Gastroesophageal sphincter (tissue), 4 donors: ENCODE results near the gene ROR1. TPM values are rescaled to one million over a fixed set of nuclear protein-coding genes. Genes with fewer than 3 reads are reported as not detected.
A peak's percentile ranks its signal among the peaks of the same experiment; 100 is the strongest.

ENCODE experiments used
- ATAC-seq: fragments of 150-250 bp; one replicate; pipeline ENCODE4 v1.9.1; 2016; ENCODE audit warnings: mild to moderate bottlenecking, moderate library complexity
- H3K27ac ChIP-seq, 4 donors: fragments of 200-600 bp; sonication (generic) in 3 of 4; 1 replicate in 3 of 4; 2 replicates in 1 of 4; pipeline ENCODE4 v1.5.1; 2016 to 2019
- H3K27me3 ChIP-seq: fragments of 200-600 bp; sonication (generic); one replicate; pipeline ENCODE4 v1.5.1; 2019
- H3K36me3 ChIP-seq, 2 donors: fragments of 200-600 bp; sonication (generic); one replicate each; pipeline ENCODE4 v1.5.1; 2019; ENCODE audit warnings: control low read depth in 1 of 2
- H3K4me1 ChIP-seq, 3 donors: fragments of 200-600 bp; sonication (generic); 1 replicate in 2 of 3; 2 replicates in 1 of 3; pipeline ENCODE4 v1.5.1; 2016 to 2019; ENCODE audit warnings: control low read depth in 2 of 3
- H3K4me3 ChIP-seq, 2 donors: fragments of 200-600 bp; sonication (generic); one replicate each; pipeline ENCODE4 v1.5.1; 2019; ENCODE audit warnings: mild to moderate bottlenecking in 1 of 2, moderate library complexity in 1 of 2
- H3K9me3 ChIP-seq, 3 donors: fragments of 200-600 bp; sonication (generic); one replicate each; pipeline ENCODE4 v1.5.1; 2017 to 2019; ENCODE audit warnings: control low read depth in 2 of 3
- EP300 ChIP-seq: sonication (generic); formaldehyde crosslinking; IDR thresholded peaks from one replicate; pipeline ENCODE4 v1.6.1; 2017; ENCODE audit warnings: antibody characterized with exemption, mild to moderate bottlenecking
- POLR2A ChIP-seq, 2 donors: fragments of 450-650 bp; IDR thresholded peaks; one replicate each; pipeline ENCODE4 v1.6.1; 2017; ENCODE audit warnings: antibody characterized with exemption in 2 of 2, mild to moderate bottlenecking in 2 of 2, moderate library complexity in 1 of 2
- POLR2AphosphoS5 ChIP-seq: sonication (generic); formaldehyde crosslinking; IDR thresholded peaks from one replicate; pipeline ENCODE4 v1.6.1; 2017; ENCODE audit warnings: antibody characterized with exemption
- WGBS, 2 donors: methylation state at CpG; one replicate each; pipeline ENCODE4 v1.1.5; 2018; ENCODE audit warnings: low coverage in 1 of 2; 5-methylcytosine and 5-hydroxymethylcytosine counted together
- total RNA-seq, 4 donors: library from RNA; depleted of rRNA; stranded (reverse); fragments of >200 nt; gene quantifications; one replicate each; pipeline ENCODE4 v1.1.0, GENCODE V29; 2016
- TF ChIP-seq, protein P1 (sequence below), 4 experiments: fragments of 200-600 bp in 2 of 4; fragments of 450-650 bp in 2 of 4; sonication (generic) in 1 of 4; IDR thresholded peaks; one replicate each; pipeline ENCODE4 v1.5.1; 2017 to 2019; ENCODE audit warnings: antibody characterized with exemption in 4 of 4, mild to moderate bottlenecking in 2 of 4, moderate library complexity in 2 of 4

ROR1 gene
- total RNA-seq, 4 donors from 2014 or later: 5.0 to 38.0 (median 8.3) TPM

DNA sequence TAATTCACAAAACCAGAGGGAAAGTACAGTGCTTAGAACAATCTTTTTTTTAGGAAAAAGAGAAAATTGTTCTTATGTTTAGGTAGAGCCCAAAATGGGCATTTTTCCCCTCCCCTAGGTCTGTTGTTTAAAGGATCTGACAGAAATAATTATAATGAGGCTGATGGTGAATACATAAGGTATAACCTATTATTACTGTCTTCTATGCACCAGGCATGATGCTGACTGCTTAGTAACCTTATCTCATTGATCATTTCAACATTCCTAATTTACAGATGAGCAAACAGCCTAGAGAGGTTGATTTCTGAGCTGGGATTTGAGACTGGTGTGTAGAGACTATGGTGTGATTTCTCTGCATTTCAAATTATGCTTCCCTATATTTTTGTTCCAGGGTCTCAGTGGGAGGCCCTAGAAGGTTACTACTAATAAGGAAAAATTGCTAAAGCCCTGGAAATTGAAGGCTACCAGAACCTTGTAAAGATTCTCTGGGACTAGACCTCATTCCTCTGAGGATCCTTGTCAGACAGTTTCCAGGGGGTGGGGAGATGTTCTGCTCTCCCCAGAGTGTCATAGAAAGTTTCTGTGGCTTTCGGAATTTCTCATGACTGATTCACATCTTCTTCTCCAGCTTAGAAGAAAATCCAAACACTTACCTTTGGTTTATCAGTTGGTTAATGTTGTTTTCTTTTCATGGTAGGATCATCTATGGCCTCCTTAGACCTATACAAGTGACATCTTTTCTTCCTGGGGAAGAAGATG is 44.9 kb downstream of the ROR1 start:
- TF ChIP-seq POLR2AphosphoS5 (no peak), EP300 (no peak), POLR2A (IDR thresholded peaks at IDR 0.05) (no peak)
- TF ChIP-seq, protein P1, sequence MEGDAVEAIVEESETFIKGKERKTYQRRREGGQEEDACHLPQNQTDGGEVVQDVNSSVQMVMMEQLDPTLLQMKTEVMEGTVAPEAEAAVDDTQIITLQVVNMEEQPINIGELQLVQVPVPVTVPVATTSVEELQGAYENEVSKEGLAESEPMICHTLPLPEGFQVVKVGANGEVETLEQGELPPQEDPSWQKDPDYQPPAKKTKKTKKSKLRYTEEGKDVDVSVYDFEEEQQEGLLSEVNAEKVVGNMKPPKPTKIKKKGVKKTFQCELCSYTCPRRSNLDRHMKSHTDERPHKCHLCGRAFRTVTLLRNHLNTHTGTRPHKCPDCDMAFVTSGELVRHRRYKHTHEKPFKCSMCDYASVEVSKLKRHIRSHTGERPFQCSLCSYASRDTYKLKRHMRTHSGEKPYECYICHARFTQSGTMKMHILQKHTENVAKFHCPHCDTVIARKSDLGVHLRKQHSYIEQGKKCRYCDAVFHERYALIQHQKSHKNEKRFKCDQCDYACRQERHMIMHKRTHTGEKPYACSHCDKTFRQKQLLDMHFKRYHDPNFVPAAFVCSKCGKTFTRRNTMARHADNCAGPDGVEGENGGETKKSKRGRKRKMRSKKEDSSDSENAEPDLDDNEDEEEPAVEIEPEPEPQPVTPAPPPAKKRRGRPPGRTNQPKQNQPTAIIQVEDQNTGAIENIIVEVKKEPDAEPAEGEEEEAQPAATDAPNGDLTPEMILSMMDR (IDR thresholded peaks at IDR 0.05): no peak
- Histone ChIP-seq H3K9me3 (no peaks in the 10 kb centered on the region), H3K27me3 (no peaks in the 10 kb centered on the region), H3K36me3 (no peaks in the 10 kb centered on the region), H3K27ac (no peak overlapping the region), H3K4me1 (peaks cover 3 to 49% (median 10%) of the 10 kb centered on the region in 3 donors), H3K4me3 (no peak overlapping the region)
- ATAC-seq: no peak
- WGBS, 2 donors: 56 to 88% methylated on average over 1 of the region's 1 CpG

DNA sequence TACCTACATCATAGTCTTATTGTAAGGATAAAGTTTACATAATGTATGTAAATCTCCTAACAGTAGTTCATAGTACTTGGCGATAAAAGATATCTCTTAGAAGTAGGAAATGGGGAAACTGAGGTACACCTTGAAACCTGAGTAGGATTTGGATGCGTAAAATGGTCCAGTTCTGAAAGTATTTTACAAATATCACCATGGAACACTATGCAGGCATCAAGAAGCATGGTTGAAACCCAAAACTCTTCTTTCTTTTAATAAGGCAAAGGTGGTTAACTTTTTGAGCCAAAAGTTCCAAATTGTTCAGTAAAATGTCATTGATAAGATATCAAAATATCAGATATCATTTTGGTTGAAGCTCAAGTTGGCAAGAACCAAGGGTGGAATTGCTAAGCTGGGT is 46.0 kb downstream of the ROR1 start:
- no peak overlapping the region for H3K27ac ChIP-seq
- H3K4me3 ChIP-seq: no peak overlapping the region
- no peak for TF ChIP-seq POLR2AphosphoS5
- no peak for TF ChIP-seq POLR2A (IDR thresholded peaks at IDR 0.05)
- no peak for TF ChIP-seq EP300
- TF ChIP-seq, protein P1 (IDR thresholded peaks at IDR 0.05): no peak
- no peaks in the 10 kb centered on the region for H3K36me3 ChIP-seq
- H3K27me3 ChIP-seq: no peaks in the 10 kb centered on the region
- H3K4me1 ChIP-seq: peaks cover 3 to 38% (median 4%) of the 10 kb centered on the region in 3 donors
- ATAC-seq: no peak
- 88 to 100% methylated on average over 2 of the region's 2 CpGs for WGBS, 2 donors
- H3K9me3 ChIP-seq: no peaks in the 10 kb centered on the region

DNA sequence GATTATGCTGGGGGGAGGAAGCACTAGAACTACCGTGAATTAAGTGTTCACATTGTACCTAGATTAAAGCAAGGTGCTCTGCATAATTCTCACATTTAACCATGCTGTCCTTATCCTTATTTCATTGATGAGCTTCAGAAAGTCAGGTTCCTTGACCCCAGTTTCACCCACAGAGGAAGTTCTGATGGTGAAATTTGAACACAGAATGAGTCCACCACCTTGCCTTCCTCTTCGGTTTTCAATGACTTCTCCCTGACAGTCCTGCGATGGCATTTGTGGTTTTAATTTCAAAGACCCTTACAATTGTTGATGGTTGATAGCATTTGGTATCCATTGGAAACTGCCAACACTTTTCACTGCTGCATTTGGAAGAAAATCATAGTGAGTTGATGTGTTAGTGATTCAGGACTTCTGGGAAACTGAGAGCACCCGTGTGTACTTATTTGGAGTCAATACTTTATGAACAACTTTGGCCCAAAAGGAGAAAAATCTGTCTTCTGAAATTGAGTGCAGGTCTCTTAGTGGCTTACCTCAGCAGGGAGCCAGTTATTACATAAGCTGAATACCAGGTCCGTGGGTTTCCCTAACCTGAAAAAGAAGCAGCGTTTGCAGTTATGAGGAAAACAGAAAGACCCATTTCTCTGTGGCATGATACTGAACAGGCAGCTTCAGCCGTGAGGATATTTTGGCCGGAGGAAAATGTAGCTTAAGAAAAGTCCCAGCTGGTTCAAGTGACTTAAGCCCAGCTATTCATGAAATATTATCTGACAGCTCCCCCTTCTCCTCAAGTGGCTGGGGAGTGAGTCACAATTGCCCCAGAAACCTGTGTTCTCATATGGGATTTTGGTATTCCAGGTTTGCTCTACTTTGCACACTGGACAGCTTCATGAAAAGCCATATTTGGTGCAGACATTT is 47.5 kb downstream of the ROR1 start:
- peaks cover 3 to 29% (median 4%) of the 10 kb centered on the region in 3 donors for H3K4me1 ChIP-seq
- WGBS, 2 donors: 28 to 43% methylated on average over 8 of the region's 8 CpGs
- H3K4me3 ChIP-seq: no peak overlapping the region
- peak; percentile 68 for ATAC-seq
- TF ChIP-seq EP300 (no peak), POLR2AphosphoS5 (peak; percentile 77)
- no peaks in the 10 kb centered on the region for H3K27me3 ChIP-seq
- H3K36me3 ChIP-seq: no peaks in the 10 kb centered on the region
- H3K27ac ChIP-seq: peak overlapping the region in 1 of 4 donors; percentile 47
- no peaks in the 10 kb centered on the region for H3K9me3 ChIP-seq

DNA sequence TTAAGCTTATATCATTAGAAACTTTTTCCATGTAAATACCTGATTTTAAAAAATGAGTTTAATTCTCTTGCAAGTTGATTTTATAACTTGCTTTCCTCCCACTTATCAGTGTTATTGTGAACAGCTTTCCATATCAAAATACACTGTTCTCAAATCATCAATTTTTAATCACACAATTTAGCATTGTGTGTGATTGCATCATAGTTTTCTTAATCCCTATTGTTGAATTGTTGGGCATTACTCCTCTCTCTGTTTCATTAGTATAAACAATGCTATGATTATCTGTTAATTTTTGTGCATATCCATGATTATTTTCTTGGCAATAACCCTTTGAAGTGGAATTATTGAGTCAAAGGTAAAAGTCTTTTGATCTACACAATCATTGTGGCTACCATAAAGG is 48.7 kb downstream of the ROR1 start:
- ATAC-seq: no peak
- H3K27me3 ChIP-seq: no peaks in the 10 kb centered on the region
- peaks cover 3 to 29% (median 5%) of the 10 kb centered on the region in 3 donors for H3K4me1 ChIP-seq
- H3K4me3 ChIP-seq: no peak overlapping the region
- H3K9me3 ChIP-seq: no peaks in the 10 kb centered on the region
- TF ChIP-seq, protein P1 (IDR thresholded peaks at IDR 0.05): no peak
- TF ChIP-seq POLR2AphosphoS5: no peak
- no peak for TF ChIP-seq EP300
- no peak for TF ChIP-seq POLR2A (IDR thresholded peaks at IDR 0.05)
- H3K36me3 ChIP-seq: no peaks in the 10 kb centered on the region
- H3K27ac ChIP-seq: no peak overlapping the region

DNA sequence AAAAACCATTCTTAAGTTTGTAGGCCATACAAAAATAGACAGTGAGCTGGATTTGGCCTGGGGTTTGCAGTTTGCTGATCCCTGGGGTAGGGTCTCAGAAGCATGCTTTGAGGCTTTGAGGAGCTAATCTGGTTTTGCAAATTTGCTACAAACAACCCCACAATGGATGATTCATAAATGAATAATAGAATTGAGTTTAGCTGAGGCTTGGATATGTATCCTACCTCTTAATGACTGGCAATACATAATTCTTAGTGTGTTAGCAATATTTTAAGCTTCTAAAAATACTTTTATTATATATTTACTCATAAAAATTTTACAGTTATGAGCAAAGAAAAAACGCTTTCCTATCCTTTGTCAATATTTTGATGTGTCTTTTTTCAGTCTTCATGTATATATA is 50.6 kb downstream of the ROR1 start:
- ATAC-seq: no peak
- 47 to 93% methylated on average over 1 of the region's 1 CpG for WGBS, 2 donors
- Histone ChIP-seq H3K36me3 (no peaks in the 10 kb centered on the region), H3K4me3 (no peak overlapping the region), H3K27me3 (no peaks in the 10 kb centered on the region), H3K9me3 (no peaks in the 10 kb centered on the region), H3K27ac (no peak overlapping the region), H3K4me1 (peaks cover 3 to 43% (median 8%) of the 10 kb centered on the region in 3 donors)
- TF ChIP-seq, protein P1 (IDR thresholded peaks at IDR 0.05): no peak
- no peak for TF ChIP-seq POLR2AphosphoS5
